Stimulated activated CD8-positive, alpha-beta memory T cell treated with anti-CD3 and anti-CD28 coated beads, Interleukin-15, amount 100 ng/mL, for 48 hours (primary cell): ENCODE results near the gene METTL18.
"Not testable (repeated sequence)": the region's sequence is repeated elsewhere in the genome, so short reads cannot be mapped to it uniquely, and the experiment has no call there.

Source experiments
- DNase-seq, 2 donors: peaks; one replicate each; pipeline ENCODE4 v3.0.0-alpha.2; 2020; ENCODE audit warnings: low read depth in 2 of 2

The METTL18 gene

GRCh38 chr1:169794530-169795416 lies at the start of gene METTL18:
Gene METTL18, minus strand, starts transcription at chr1:169794907. Its CDS starts 1,212 bp downstream, at chr1:169793695.
- DNase-seq: peak; percentile 84 to 87

- DNase-seq: no peak
Measured at GRCh38 chr1:169838942-169839341, 44.2 kb upstream of the METTL18 start.

- DNase-seq: no peak
Measured at GRCh38 chr1:169836198-169836597, 41.5 kb upstream of the METTL18 start.

- no peak for DNase-seq
Measured at GRCh38 chr1:169835647-169836046, 40.9 kb upstream of the METTL18 start.

GRCh38 chr1:169834869-169835268 lies 40.2 kb upstream of the METTL18 start:
- DNase-seq: no peak

- no peak for DNase-seq
Measured at GRCh38 chr1:169833179-169833901, 38.6 kb upstream of the METTL18 start.

- DNase-seq: no peak
Measured at GRCh38 chr1:169829671-169830070, 35.0 kb upstream of the METTL18 start.

GRCh38 chr1:169824153-169824552 lies 29.4 kb upstream of the METTL18 start:
- DNase-seq: no peak

GRCh38 chr1:169821500-169821899 lies 26.8 kb upstream of the METTL18 start:
- no peak for DNase-seq

- DNase-seq: no peak
Measured at GRCh38 chr1:169816617-169817016, 21.9 kb upstream of the METTL18 start.

- no peak for DNase-seq
Measured at GRCh38 chr1:169814265-169814664, 19.6 kb upstream of the METTL18 start.

GRCh38 chr1:169812131-169812530 lies 17.4 kb upstream of the METTL18 start:
- no peak for DNase-seq

- DNase-seq: not testable (repeated sequence)
Measured at GRCh38 chr1:169811418-169812035, 16.8 kb upstream of the METTL18 start.

GRCh38 chr1:169809370-169810095 lies 14.8 kb upstream of the METTL18 start:
- DNase-seq: no peak

GRCh38 chr1:169804941-169805340 lies 10.2 kb upstream of the METTL18 start:
- DNase-seq: no peak

GRCh38 chr1:169802888-169803287 lies 8.2 kb upstream of the METTL18 start:
- no peak for DNase-seq

GRCh38 chr1:169797281-169797680 lies 2.6 kb upstream of the METTL18 start:
- no peak for DNase-seq

- no peak for DNase-seq
Measured at GRCh38 chr1:169796274-169796810, 1.6 kb upstream of the METTL18 start.

GRCh38 chr1:169795687-169796086 lies 980 bp upstream of the METTL18 start:
- DNase-seq: no peak

GRCh38 chr1:169793730-169794129 lies 977 bp downstream of the METTL18 start:
- no peak for DNase-seq

- DNase-seq: no peak
Measured at GRCh38 chr1:169788402-169788801, 6.3 kb downstream of the METTL18 start.
